OCI-LY3 (cell line): ENCODE measurements around the gene KCNMA1.

Source experiments
- EZH2phosphoT487 ChIP-seq: fragments of 200-600 bp; shearing (Covaris generic); IDR thresholded peaks from 2 replicates; pipeline ENCODE4 v1.6.1; 2018; ENCODE audit warnings: antibody characterized with exemption, mixed run types, low read depth
- TF ChIP-seq, protein P1 (sequence below): fragments of 200-600, 300-600 bp; sonication (generic); IDR thresholded peaks from 2 replicates; pipeline ENCODE4 v1.5.1; 2014; ENCODE audit warnings: antibody characterized with exemption, low read length, low read depth

DNA sequence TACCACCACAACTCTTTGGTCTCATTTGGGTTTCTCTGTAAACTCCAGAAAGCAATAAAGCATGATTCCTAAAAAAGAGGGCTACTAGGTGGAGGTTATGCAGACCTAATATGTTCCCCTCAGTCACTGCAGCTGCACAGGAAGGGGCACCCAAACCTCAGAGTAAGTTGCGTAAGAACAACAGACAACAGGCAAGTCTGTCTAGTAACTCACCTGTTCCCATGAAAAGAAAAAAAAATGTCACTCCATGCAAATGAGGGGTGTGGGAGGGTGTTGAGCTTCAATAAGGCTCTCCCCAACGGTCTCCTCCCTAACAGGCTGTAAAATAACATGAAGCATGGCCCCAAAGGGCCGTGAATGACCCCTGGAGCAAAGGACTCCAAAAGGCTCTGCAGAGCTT lies 461.4 kb downstream of the KCNMA1 start:
- TF ChIP-seq, protein P1, sequence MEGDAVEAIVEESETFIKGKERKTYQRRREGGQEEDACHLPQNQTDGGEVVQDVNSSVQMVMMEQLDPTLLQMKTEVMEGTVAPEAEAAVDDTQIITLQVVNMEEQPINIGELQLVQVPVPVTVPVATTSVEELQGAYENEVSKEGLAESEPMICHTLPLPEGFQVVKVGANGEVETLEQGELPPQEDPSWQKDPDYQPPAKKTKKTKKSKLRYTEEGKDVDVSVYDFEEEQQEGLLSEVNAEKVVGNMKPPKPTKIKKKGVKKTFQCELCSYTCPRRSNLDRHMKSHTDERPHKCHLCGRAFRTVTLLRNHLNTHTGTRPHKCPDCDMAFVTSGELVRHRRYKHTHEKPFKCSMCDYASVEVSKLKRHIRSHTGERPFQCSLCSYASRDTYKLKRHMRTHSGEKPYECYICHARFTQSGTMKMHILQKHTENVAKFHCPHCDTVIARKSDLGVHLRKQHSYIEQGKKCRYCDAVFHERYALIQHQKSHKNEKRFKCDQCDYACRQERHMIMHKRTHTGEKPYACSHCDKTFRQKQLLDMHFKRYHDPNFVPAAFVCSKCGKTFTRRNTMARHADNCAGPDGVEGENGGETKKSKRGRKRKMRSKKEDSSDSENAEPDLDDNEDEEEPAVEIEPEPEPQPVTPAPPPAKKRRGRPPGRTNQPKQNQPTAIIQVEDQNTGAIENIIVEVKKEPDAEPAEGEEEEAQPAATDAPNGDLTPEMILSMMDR = no peak
- no peak for TF ChIP-seq EZH2phosphoT487
